Inflammatory macrophage treated with lipopolysaccharide for 1 hour (primary cell): ENCODE data around the gene COMTD1.

Experiments used
- DNase-seq, 2 donors: peaks; one replicate each; pipeline ENCODE4 v3.0.0-alpha.2; 2020 to 2022

COMTD1 gene

GRCh38 chr10:75235375-75236177, at the start of gene COMTD1:
Gene COMTD1, minus strand, starts transcription at chr10:75235957. Its CDS starts 29 bp downstream, at chr10:75235928.
- DNase-seq = peak; percentile 70 to 90

DNA sequence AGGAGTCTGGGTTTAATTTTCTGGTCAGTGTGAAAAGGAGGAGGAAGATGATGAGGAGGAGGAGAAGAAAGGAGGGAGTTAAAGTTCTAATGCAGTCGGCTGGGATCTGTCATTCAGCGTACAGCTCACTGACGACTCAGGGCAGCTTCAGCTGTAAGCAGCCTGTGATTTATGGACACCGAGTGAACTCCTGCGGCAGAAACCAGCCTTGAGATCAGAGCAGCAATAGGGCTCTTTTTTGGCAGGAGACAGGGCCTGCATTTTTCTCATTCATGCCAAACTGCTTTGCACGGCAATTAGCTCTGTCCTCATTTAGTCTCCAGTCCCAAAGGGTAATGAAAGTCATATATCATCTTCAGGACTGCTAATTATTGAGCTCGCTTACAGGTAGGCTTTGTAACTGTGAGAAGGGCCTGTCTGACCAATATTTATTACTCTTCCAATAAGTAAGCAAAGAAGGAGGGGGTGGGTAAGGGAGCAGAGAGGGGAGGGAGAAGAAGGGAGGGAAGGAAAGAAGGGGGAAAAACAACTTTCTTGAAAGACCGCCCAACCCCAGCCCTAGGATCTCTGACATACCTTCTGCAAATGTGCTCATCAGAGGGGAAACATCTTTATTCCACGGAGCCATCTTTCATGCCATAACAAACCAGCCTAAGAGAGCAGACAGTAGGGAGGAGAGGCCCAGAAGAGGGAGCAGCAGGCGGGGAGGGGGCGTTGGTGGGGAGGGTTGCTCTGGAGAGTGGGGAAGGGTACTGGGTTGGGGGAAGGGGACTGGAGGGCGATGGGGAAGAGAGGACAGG, 48.1 kb upstream of the COMTD1 start:
- DNase-seq = no peak

DNA sequence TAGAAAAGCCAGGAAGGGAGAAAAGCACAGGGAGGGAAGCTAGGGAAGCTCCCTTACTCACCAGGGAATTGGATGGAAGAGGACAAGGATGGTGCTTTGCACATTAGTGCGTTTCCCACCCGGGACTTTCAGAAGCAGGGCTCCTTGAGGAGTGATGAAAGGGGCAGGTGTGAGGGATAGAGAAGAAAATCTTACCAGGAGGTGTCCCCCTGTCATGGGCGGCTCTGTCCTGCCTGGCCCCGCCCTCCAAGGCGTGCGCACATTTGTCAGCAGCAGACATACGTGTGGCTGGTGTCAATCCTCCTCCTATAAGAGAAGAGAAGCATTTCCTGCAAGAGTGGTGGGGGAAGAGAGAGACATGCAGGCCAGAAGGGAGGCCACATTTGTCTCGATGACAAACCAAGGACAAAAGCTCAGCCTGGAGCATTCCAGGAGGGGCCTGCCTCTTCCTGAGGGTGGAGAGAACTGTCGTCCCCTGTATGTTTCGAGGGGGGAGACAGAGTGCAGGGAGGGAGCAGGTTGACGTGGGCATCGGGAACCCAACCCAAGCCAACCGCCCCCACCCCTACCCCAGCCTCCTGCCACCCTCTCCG, 47.4 kb upstream of the COMTD1 start:
- no peak for DNase-seq

DNA sequence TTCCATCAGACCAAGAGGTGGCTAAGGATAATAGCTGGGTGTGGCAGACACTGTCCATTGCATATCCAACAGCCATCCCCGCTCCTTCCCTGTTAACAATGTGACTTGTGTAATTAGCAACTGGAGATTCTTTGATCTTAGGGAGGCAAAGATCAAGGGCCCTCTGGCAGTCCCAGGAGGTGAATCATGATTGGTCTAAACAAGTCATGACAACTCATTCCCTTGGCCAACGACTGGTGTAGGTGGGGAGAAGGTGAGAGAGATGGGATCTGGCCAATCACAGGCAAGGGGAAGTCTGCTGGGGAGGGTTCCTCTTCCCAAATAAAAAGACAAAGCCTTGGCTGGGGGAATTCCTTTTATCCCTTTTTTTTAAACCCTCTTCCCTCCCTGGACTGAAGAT, 46.2 kb upstream of the COMTD1 start:
- no peak for DNase-seq

DNA sequence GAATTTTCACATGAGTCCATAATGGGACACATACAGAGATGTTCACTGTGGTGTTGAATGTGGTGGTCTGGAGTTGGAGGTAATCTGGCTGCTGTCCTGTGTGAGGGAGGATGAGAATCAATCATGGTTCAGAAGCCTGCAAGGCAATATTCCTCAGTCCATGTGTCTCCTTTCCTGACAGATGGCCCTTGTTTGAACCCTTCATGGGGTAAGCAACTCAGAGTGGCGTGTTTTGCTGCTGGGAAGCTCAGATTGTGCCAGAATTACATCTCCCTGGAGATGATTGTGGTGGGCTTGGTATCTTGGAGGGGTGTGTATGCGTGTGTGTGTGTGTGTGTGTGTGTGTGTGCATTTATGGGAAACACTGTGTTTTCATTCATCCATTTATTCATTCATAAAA, 44.5 kb upstream of the COMTD1 start:
- DNase-seq = no peak

DNA sequence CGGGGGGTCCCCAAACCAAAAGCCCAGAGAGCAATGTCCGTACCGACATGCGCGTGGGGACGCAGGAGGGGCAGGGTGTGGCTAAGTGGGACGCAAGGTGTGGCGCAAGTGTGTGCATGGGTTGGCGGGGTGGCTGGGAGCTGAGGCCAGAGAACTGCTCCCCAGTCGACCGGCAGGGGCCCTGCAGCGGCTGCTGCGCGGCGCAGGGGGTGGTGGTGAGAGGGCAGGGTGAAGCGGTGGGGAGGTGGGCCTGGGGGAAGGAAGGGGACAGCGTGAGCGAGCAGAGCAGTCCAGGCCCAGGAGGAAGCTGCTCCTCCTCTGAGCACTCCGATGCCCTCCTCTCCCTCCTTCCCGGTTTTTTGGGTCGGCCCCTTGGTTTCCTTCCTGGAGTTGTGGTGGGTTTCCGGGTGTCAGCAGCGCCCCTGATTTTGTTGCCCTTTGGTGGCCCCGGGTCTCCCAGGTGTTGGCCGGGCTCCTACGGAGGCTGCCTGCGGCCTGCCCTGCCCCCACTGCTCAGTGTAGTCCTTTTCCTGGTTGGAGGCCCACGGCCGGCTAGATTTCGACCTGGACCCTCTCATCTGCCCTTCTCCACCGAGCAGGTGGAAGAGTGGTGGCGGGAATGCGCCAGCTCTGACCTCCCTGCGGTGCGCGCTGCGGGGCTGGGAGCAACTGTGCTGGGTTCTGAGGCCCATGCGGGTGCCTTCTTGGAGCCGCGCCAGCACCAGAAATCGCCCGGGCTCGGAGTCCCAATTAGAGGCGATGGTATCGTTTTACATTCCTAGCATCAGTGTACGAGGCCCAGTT, 40.5 kb upstream of the COMTD1 start:
- DNase-seq = no peak

- no peak for DNase-seq
Measured at GRCh38 chr10:75272896-75273295, 37.1 kb upstream of the COMTD1 start.

- no peak for DNase-seq
Measured at GRCh38 chr10:75272094-75272493, 36.3 kb upstream of the COMTD1 start.

DNA sequence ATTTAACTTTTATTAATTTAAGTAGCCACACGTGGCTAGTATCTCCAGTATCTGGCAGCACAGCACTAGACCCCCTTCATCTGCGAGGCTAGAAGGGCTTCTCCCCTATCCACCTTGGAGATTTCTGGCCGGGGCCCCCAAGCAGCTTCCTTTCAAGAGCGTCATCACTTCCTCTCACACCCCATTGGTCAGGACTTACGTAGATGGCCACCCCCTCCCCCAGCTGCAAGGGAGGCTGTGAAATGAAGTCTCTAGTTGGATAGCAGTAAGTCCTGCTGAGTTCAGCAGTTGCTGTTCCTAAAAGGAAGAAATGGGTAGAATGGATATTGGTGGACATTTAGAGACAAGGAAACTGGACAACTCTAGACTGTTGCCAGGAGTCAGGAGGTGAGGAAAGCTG, 33.8 kb upstream of the COMTD1 start:
- DNase-seq = no peak

GRCh38 chr10:75266945-75267344, 31.2 kb upstream of the COMTD1 start:
- DNase-seq = no peak

- no peak for DNase-seq
Measured at GRCh38 chr10:75265856-75266255, 30.1 kb upstream of the COMTD1 start.

DNA sequence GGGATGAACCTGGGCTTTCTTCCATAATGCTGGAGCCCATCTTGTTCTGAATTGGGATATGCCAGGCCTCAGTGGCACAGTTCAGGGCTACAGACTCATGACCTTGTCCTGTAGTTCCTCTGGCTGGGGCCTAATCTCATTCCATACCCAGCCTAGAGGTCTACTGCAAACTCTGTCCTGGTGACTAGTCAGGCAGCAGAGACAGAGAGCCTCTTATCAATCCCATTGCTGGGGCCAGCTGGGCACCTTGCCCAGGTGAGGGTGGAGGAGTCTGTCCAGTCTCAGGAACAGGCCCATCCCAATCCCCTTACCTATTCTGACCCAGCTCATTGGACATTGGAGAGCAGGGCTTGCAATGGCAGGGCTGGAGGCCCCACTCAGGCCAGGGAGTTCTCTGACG, 28.0 kb upstream of the COMTD1 start:
- no peak for DNase-seq

DNA sequence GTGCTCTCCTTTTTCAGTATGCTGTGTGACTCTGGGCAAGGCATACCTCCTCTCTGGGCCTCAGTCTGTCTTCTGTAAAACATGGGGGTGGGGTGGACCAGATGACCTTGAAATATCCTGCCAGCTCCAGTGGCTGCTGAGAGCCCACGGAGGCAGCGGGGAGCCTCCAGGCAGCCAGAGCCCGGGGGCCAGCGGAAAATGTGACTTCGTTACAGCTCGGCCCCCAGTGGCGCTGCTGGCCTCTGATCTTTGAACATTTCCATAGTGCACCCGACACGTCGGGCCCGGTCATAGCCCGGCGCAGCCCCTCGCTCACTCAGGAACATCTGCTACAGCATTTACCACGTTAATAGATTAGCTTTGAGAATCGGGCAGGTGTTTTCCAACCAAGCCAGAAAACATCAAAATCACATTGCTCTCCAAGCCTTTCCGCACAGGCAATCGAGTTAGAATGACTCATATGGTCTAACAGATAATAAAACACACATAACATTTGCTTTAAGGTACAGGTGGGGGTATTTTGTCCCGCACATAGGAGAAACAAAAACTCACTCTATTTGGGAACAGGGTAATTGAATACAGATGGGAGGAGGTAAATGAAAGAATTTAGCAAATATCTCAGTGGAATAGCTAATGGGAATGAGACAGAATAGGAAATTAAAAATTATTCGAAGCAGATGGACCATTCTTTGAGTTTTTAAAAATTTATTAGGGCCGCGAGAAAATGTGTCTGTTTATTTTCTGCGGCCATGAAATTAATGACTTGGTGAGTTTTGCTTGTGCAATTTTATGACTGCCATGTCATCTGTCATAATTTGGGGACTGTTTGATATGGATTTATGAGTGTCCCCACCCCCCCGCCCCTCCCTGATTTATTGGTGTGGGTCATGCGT, 26.3 kb upstream of the COMTD1 start:
- no peak for DNase-seq

DNA sequence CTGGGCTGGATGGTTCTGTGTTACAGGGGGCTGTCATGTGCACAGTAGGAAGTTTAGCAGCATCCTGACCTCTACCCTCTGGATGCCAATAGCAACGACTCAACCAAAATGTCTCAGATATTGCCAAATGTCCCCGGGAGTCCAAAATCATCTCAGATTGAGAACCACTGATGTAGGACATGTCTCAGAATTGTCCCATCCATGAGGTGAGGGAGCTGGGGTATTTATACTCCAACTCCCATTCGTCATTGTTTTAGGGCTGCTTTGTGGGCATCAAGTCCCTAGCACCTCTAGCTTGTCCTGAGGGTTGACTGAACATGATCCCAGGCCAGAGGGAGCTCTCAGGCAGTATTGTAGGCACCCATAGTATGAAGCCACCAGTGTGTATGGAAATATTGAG, 25.2 kb upstream of the COMTD1 start:
- no peak for DNase-seq

- DNase-seq = no peak
Measured at GRCh38 chr10:75254739-75255138, 19.0 kb upstream of the COMTD1 start.

- no peak for DNase-seq
Measured at GRCh38 chr10:75253281-75254220, 17.8 kb upstream of the COMTD1 start.

GRCh38 chr10:75250934-75251333, 15.2 kb upstream of the COMTD1 start:
- DNase-seq = no peak

GRCh38 chr10:75247797-75248196, 12.0 kb upstream of the COMTD1 start:
- DNase-seq = no peak

- DNase-seq = no peak
Measured at GRCh38 chr10:75246506-75246905, 10.7 kb upstream of the COMTD1 start.

DNA sequence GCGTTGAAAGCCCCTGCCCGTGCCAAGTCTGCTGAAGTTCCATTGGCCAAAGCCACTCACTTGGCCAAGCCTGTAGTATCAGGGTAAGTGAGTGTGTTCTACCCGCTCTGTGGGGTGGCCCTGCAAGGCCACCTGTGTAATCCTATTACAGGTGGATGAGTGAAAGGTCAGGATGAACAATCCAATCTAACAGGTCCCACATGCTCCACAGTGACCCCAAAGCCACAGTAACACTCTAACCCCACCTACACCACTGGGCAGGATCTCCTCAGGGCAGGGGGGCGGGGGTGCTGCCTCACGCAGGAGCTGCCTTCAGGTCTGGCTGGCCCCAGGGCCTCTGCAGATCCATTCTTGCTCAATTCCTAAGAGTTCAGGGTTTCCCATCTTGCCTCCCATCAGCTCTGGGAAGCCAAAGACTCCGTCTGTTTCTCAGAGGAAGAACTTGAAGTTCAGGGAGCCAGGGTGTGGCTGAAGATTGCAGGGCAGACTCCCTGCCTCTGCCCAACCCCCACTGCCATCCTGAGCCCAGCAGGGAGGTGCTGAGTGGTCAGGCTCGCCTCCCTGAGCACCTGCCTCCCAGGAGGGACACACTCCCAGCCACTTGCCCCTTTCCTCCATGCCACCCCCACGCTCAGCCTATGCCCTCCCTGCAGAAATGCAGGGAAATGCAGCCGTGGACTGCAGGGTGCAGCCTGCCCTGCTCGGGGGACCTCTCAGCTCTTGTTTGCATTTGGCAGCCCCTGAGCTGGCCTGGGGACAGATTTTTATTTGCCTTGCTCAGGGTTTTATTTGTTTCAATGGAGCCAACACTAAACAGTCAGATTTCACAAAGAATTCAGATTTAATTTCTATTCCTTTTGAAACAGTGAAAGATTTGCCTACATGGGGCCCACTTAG, 9.8 kb upstream of the COMTD1 start:
- DNase-seq = no peak
